GM12878 (cell line): Measurements from ENCODE around the gene MRAP2. TPM values are rescaled to one million over a fixed set of nuclear protein-coding genes. Genes with fewer than 3 reads are reported as not detected.

Experiments used
- ATAC-seq: fragments of 200-7000 bp; cut with Tn5 transposase; 3 replicates; pipeline ENCODE4 v1.9.1; 2020; ENCODE audit warnings: mild to moderate bottlenecking, moderate library complexity
- BruUV-seq: library from RNA; stranded (reverse); fragments of 400-500 nt; replicated peaks from 2 replicates; lab custom pipeline; 2021; lab: Mats Ljungman, UMichigan
- CTCF ChIA-PET: fragments of 300-600 bp; sonication (Branson Sonifier 250); formaldehyde crosslinking; extraction: SDS; loops from one replicate; lab custom pipeline; 2021; ENCODE audit warnings: inconsistent platforms; lab: Yijun Ruan, JAX
- POLR2A ChIA-PET: fragments of 350-600 bp; formaldehyde crosslinking; extraction: SDS; loops from one replicate; lab custom pipeline; 2021; ENCODE audit warnings: inconsistent platforms; lab: Charles Lee
- RAD21 ChIA-PET: fragments of 300-600 bp; sonication (Branson Sonifier 250); formaldehyde crosslinking; loops from one replicate; lab custom pipeline; 2023; ENCODE audit warnings: antibody characterized with exemption; ENCODE audit not compliant: unreplicated experiment; lab: Charles Lee
- SMC1A ChIA-PET: fragments of 300-600 bp; sonication (Branson Sonifier 250); formaldehyde crosslinking; loops from one replicate; lab custom pipeline; 2023; ENCODE audit not compliant: unreplicated experiment, uncharacterized antibody; lab: Charles Lee
- DNase-seq: peaks from one replicate; pipeline ENCODE4 v3.0.0-alpha.2; 2011; ENCODE audit warnings: low read depth, low spot score
- FAIRE-seq: peaks from 3 replicates; lab custom pipeline; 2011; peaks lifted over from hg19 to GRCh38; lab: Jason Lieb, UNC
- H2AFZ ChIP-seq: 2 replicates; pipeline ENCODE4 v1.6.0; 2011; ENCODE audit warnings: low read depth, low read length, control low read depth; ENCODE audit not compliant: control insufficient read depth
- H3K27ac ChIP-seq: 2 replicates; pipeline ENCODE4 v1.5.1; 2011; ENCODE audit warnings: control low read depth; ENCODE audit not compliant: control insufficient read depth, insufficient read depth
- H3K27me3 ChIP-seq, 2 experiments: replicated peaks in 1 of 2; 2 replicates each; pipeline versions ENCODE4 v1.6.0 to v1.6.1; 2011; ENCODE audit warnings: low read length in 1 of 2; ENCODE audit not compliant: control insufficient read depth in 2 of 2, insufficient read depth in 2 of 2
- H3K36me3 ChIP-seq, 2 experiments: 2 replicates each; pipeline ENCODE4 v1.5.1; 2011; ENCODE audit warnings: low read length in 1 of 2; ENCODE audit not compliant: control insufficient read depth in 2 of 2, insufficient read depth in 2 of 2
- H3K4me1 ChIP-seq: 2 replicates; pipeline ENCODE4 v1.6.1; 2011; ENCODE audit warnings: mild to moderate bottlenecking, low read length, moderate library complexity, mixed read lengths; ENCODE audit not compliant: control insufficient read depth, insufficient read depth
- H3K4me2 ChIP-seq: 2 replicates; pipeline ENCODE4 v1.6.0; 2011; ENCODE audit warnings: control low read depth; ENCODE audit not compliant: control insufficient read depth, insufficient read depth
- H3K4me3 ChIP-seq: fragments of 200-600 bp; sonication (generic); 2 replicates; pipeline ENCODE4 v1.5.1; 2016
- H3K79me2 ChIP-seq: 2 replicates; pipeline ENCODE4 v1.6.0; 2011; ENCODE audit warnings: low read length; ENCODE audit not compliant: control insufficient read depth, insufficient read depth
- H3K9ac ChIP-seq: 2 replicates; pipeline ENCODE4 v1.8.0; 2011; ENCODE audit warnings: low read length, control low read depth, mixed read lengths; ENCODE audit not compliant: control insufficient read depth, insufficient read depth
- H3K9me3 ChIP-seq: replicated peaks from 3 replicates; pipeline ENCODE4 v1.5.1; 2011; ENCODE audit warnings: mild to moderate bottlenecking, low read length; ENCODE audit not compliant: control insufficient read depth, insufficient read depth
- H4K20me1 ChIP-seq: 2 replicates; pipeline ENCODE4 v1.6.0; 2011; ENCODE audit not compliant: control insufficient read depth, insufficient read depth
- ASH2L ChIP-seq: fragments of 300-600, 200-600 bp; sonication (generic); IDR thresholded peaks from 2 replicates; pipeline ENCODE4 v1.6.1; 2017; ENCODE audit warnings: low read depth, mild to moderate bottlenecking, borderline replicate concordance
- CHD1 ChIP-seq: IDR thresholded peaks from 2 replicates; pipeline ENCODE4 v1.6.1; 2012; ENCODE audit warnings: low read depth, low read length, improper control_type of control experiment
- CREB1 ChIP-seq: IDR thresholded peaks from 2 replicates; pipeline ENCODE4 v1.6.1; 2012; ENCODE audit warnings: low read depth, mild to moderate bottlenecking, inconsistent platforms
- IKZF1 ChIP-seq: fragments of 450-650 bp; conservative IDR thresholded peaks from 2 replicates; pipeline ENCODE4 v1.6.1; 2017; ENCODE audit warnings: antibody characterized with exemption, mild to moderate bottlenecking
- IRF4 ChIP-seq: IDR thresholded peaks from 2 replicates; pipeline ENCODE4 v1.6.1; 2011; ENCODE audit warnings: low read depth, low read length
- JUNB ChIP-seq: IDR thresholded peaks from 2 replicates; pipeline ENCODE4 v1.6.1; 2016; ENCODE audit warnings: antibody characterized with exemption, mild to moderate bottlenecking
- MLLT1 ChIP-seq: fragments of 450-650 bp; IDR thresholded peaks from 2 replicates; pipeline ENCODE4 v1.6.1; 2016; ENCODE audit warnings: mild to moderate bottlenecking
- PAX8 ChIP-seq: fragments of 450-650 bp; IDR thresholded peaks from 2 replicates; pipeline ENCODE4 v1.6.1; 2017; ENCODE audit warnings: mild to moderate bottlenecking, moderate library complexity
- POLR2AphosphoS2 ChIP-seq: IDR thresholded peaks from 2 replicates; pipeline ENCODE4 v1.6.1; 2011; ENCODE audit warnings: low read depth, mild to moderate bottlenecking, low read length, improper control_type of control experiment, moderate library complexity
- RBBP5 ChIP-seq: fragments of 200-600 bp; sonication (generic); conservative IDR thresholded peaks from 2 replicates; pipeline ENCODE4 v1.6.1; 2016
- REST ChIP-seq: IDR thresholded peaks from 2 replicates; pipeline ENCODE4 v1.6.1; 2012; ENCODE audit warnings: mild to moderate bottlenecking, low read depth, low read length
- SKIL ChIP-seq: fragments of 450-650 bp; IDR thresholded peaks from 2 replicates; pipeline ENCODE4 v1.6.1; 2017; ENCODE audit warnings: mild to moderate bottlenecking, low read depth, inconsistent platforms; ENCODE audit not compliant: poor library complexity, severe bottlenecking
- SMAD5 ChIP-seq: IDR thresholded peaks from 2 replicates; pipeline ENCODE4 v1.6.1; 2016; ENCODE audit warnings: antibody characterized with exemption, low read depth
- SRF ChIP-seq, 2 experiments: IDR thresholded peaks; 2 replicates each; pipeline ENCODE4 v1.6.1; 2011; ENCODE audit warnings: low read depth in 2 of 2, low read length in 2 of 2, mild to moderate bottlenecking in 1 of 2, moderate library complexity in 1 of 2
- YY1 ChIP-seq: IDR thresholded peaks from 2 replicates; pipeline ENCODE4 v1.6.1; 2011; ENCODE audit warnings: low read depth, mild to moderate bottlenecking, low read length
- in situ Hi-C: fragments of 300-500 bp; cut with MboI; formaldehyde crosslinking; loops from 9 replicates; pipeline ENCODE4 v1.14.3; 2018; ENCODE audit warnings: mixed read lengths
- intact Hi-C: fragments of 100-400 bp; cut with micrococcal nuclease; formaldehyde crosslinking; loops from one replicate; pipeline ENCODE4 v1.14.2; 2022; ENCODE audit not compliant: unreplicated experiment
- polyA plus RNA-seq, 11 experiments: library from polyadenylated mRNA; depleted of rRNA in 4 of 11; unstranded in 6 of 11; stranded (reverse) in 5 of 11; fragments of >200 nt; fragmentation: Nextera tagmentation in 4 of 11; fragmentation: Illumina TruSeq in 1 of 11; extraction: Ambion mirVana in 4 of 11; extraction: Trizol in 1 of 11; gene quantifications; 1 replicate in 1 of 11; 2 replicates in 10 of 11; pipeline versions ENCODE4 v1.2.1 to v1.2.3, GENCODE V29; 2011 to 2016; ENCODE audit warnings: inconsistent platforms in 2 of 11, missing spikeins in 2 of 11, low read depth in 1 of 11
- total RNA-seq, 4 experiments: library from RNA; depleted of rRNA in 3 of 4; stranded (reverse); fragments of >200 nt in 3 of 4; fragmentation: Illumina TruSeq in 1 of 4; extraction: Trizol in 1 of 4; gene quantifications; 2 replicates each; pipeline versions ENCODE4 v1.2.1 to v1.2.3, GENCODE V29; 2013 to 2021

MRAP2 gene
- total and polyA plus RNA-seq, 10 of the 15 experiments (the other 5 are each of a cell fraction or from before 2014, with no cell fraction given): not detected

DNA sequence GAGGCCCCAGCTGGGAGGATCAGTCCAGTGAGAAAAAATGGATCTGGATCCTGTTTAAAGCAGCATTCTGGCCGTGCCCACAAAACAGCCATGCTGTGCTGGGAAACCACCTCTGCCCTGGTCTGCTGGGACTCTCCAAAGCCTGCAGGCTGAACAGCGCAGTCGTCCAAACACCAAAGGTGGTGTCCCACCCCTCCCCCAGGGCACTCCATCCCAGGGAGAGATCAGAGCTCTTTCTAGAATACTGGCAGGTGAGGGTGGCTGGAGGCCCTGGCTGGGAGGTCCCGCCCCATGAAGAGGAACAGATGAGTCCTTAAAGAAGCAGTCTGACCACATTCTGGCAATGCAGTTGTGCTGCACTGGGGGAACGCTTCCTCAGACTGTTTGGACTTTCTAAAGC is 84.6 kb downstream of the MRAP2 start (continued):
- no peak for TF ChIP-seq PAX8
- TF ChIP-seq, all 136 proteins: peak for 0

GRCh38 chr6:84119277-84119676 is 85.7 kb downstream of the MRAP2 start:
- H3K36me3 ChIP-seq: no peaks in the 10 kb centered on the region
- peak; percentile 42; the same call in 1 of the 3 replicates for ATAC-seq
- DNase-seq: no peak
- in situ Hi-C loops: no loop called here
- FAIRE-seq: no peak
- BruUV-seq: no TSS peak
- RAD21 ChIA-PET: no interaction called here
- H3K79me2 ChIP-seq: no peaks in the 10 kb centered on the region
- no peaks in the 10 kb centered on the region for H3K4me1 ChIP-seq
- no peaks in the 10 kb centered on the region for H3K27me3 ChIP-seq
- no peak for TF ChIP-seq SKIL
- TF ChIP-seq YY1: no peak
- TF ChIP-seq RBBP5: no peak
- TF ChIP-seq SMAD5: no peak
- TF ChIP-seq REST: no peak
- no peak for TF ChIP-seq JUNB
- no peak for TF ChIP-seq CHD1
- TF ChIP-seq CREB1: no peak
- no peak for TF ChIP-seq MLLT1
- no peak for TF ChIP-seq IRF4
- TF ChIP-seq IKZF1: no peak
- TF ChIP-seq POLR2AphosphoS2: no peak
- no peak for TF ChIP-seq ASH2L
- no peak for TF ChIP-seq SRF (IDR thresholded peaks at IDR 0.05; ENCODE audit: low read depth in 2 of 2, low read length in 2 of 2)
- TF ChIP-seq, all 136 proteins: peak for 0
- H3K4me2 ChIP-seq: no peak overlapping the region
- ChIA-PET CTCF (interaction anchor here (1.6 kb wide), 1 partner anchor 8 kb away, joined by 3 read pairs; no protein-coding TSS in a partner anchor), SMC1A (no interaction called here), POLR2A (no interaction called here)
- H3K9ac ChIP-seq: no peak overlapping the region
- H4K20me1 ChIP-seq: no peaks in the 10 kb centered on the region
- H2AFZ ChIP-seq: no peak overlapping the region
- H3K27ac ChIP-seq: no peak overlapping the region
- no peaks in the 10 kb centered on the region; the same call in 2 of the 3 replicates for H3K9me3 ChIP-seq
- intact Hi-C loops: no loop called here
- H3K4me3 ChIP-seq: no peak overlapping the region
